ENCODE results near the gene CRYZ. TPM values are rescaled to one million over a fixed set of nuclear protein-coding genes. Genes with fewer than 3 reads are reported as not detected.

The CRYZ gene
- total and polyA plus RNA-seq, 2 of the 4 experiments (the other 2 are of a cell fraction): 40.6 to 43.4 TPM

DNA sequence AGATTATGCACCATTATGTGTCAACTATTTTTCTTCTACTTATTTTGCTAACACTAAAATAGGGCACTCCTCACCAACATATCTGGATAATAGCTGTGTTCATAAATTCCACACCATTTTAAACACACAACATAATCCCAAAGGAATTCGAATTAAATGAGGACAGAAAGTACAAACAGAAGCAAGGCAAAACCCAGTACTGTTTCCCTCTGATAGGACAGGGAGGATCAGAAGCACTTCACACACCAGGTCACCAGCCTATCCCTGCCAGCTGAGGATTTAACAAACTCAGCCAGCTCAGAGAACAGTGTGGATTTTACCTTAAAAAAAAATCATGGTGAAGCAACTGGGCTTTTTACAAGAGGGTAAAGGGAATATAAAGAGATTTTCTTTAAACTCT, 20.0 kb downstream of the CRYZ start:
- Histone ChIP-seq H2BK20ac (ENCODE audit: low read depth, low read length) (no peak overlapping the region), H3K9ac (ENCODE audit: low read depth, low read length) (no peak overlapping the region), H3K27ac (ENCODE audit: insufficient read depth, low read length) (no peak overlapping the region), H3K9me3 (ENCODE audit: control insufficient read depth, insufficient read depth, low read length) (no peaks in the 10 kb centered on the region), H3K18ac (ENCODE audit: low read depth, low read length) (no peak overlapping the region), H4K91ac (ENCODE audit: insufficient read depth, low read depth, low read length) (no peak overlapping the region), H3K4me1 (ENCODE audit: control insufficient read depth, insufficient read depth, low read length) (peaks cover 8% of the 10 kb centered on the region), H3K4ac (ENCODE audit: low read depth, low read length) (no peak overlapping the region), H3K14ac (replicated peaks; ENCODE audit: low read depth, low read length) (no peak overlapping the region), H4K5ac (ENCODE audit: low read depth, low read length) (no peak overlapping the region), H3K79me1 (ENCODE audit: low read depth in 1 of 2, low read length in 2 of 2) (peaks cover 0 to 3% of the 10 kb centered on the region in 2 experiments; a peak in 3 of 4 replicates), H4K20me1 (ENCODE audit: insufficient read depth, low read length) (no peaks in the 10 kb centered on the region), H3K56ac (ENCODE audit: extremely low read depth, insufficient read depth, low read length) (no peak overlapping the region), H3K36me3 (ENCODE audit: control insufficient read depth, insufficient read depth, low read length) (peaks cover 7% of the 10 kb centered on the region), H2BK5ac (ENCODE audit: low read depth, low read length, poor library complexity, severe bottlenecking) (no peak overlapping the region), H4K8ac (ENCODE audit: low read depth in 2 of 2, low read length in 2 of 2) (no peak overlapping the region), H2AK9ac (replicated peaks; ENCODE audit: low read depth, low read length, poor library complexity) (no peak overlapping the region), H2AFZ (replicated peaks; ENCODE audit: low read length, poor library complexity) (no peak overlapping the region), H3K23ac (ENCODE audit: low read depth, low read length) (no peak overlapping the region), H3K4me2 (ENCODE audit: low read depth, low read length) (peak overlapping the region; percentile 30; the same call in 1 of the 2 replicates), H3K27me3 (ENCODE audit: control insufficient read depth, insufficient read depth, low read length) (no peaks in the 10 kb centered on the region), H2AK5ac (ENCODE audit: low read depth, low read length) (no peak overlapping the region), H3K4me3 (ENCODE audit: insufficient read depth, low read depth, low read length) (no peak overlapping the region), H2BK15ac (ENCODE audit: low read depth, low read length) (no peak overlapping the region), H2BK120ac (ENCODE audit: low read depth, low read length) (no peak overlapping the region), H3K9me1 (ENCODE audit: insufficient read depth, low read length) (peaks cover 6% of the 10 kb centered on the region)
- dilution Hi-C loops (cut with HindIII; ENCODE audit: low sequenced_read_pairs, unreplicated experiment) (no loop called here), intact Hi-C loops (cut with micrococcal nuclease) (no loop called here), in situ Hi-C loops (cut with MboI; ENCODE audit: low sequenced_read_pairs) (no loop called here)
- POLR2A ChIA-PET (ENCODE audit: unreplicated experiment): no interaction called here
- DNase-seq (peak; percentile 8), ATAC-seq (ENCODE audit: low read depth) (peak; percentile 67)
- no CpG with 5 or more reads among the region's 1 CpG for WGBS, 2 experiments (ENCODE audit: extremely low coverage in 2 of 2, insufficient read length in 1 of 2)
- CTCF ChIA-PET: no interaction called here
- no TSS peak for BruUV-seq (replicated peaks)
- TF ChIP-seq CHD1 (IDR thresholded peaks at IDR 0.05; ENCODE audit: low read depth, low read length) (no peak), MXI1 (IDR thresholded peaks at IDR 0.05; ENCODE audit: borderline replicate concordance, low read depth, low read length) (no peak), POLR2A (IDR thresholded peaks at IDR 0.05; ENCODE audit: low read depth, low read length) (no peak), RCOR1 (IDR thresholded peaks at IDR 0.05; ENCODE audit: insufficient replicate concordance, low read length) (no peak), MAZ (IDR thresholded peaks at IDR 0.05; ENCODE audit: borderline replicate concordance, low read depth, low read length) (no peak), CEBPB (IDR thresholded peaks at IDR 0.05; ENCODE audit: low read depth, low read length) (no peak)
- TF ChIP-seq, protein P1, sequence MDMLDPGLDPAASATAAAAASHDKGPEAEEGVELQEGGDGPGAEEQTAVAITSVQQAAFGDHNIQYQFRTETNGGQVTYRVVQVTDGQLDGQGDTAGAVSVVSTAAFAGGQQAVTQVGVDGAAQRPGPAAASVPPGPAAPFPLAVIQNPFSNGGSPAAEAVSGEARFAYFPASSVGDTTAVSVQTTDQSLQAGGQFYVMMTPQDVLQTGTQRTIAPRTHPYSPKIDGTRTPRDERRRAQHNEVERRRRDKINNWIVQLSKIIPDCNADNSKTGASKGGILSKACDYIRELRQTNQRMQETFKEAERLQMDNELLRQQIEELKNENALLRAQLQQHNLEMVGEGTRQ (IDR thresholded peaks at IDR 0.05; ENCODE audit: low read depth, low read length): no peak
- TF ChIP-seq, protein P2, sequence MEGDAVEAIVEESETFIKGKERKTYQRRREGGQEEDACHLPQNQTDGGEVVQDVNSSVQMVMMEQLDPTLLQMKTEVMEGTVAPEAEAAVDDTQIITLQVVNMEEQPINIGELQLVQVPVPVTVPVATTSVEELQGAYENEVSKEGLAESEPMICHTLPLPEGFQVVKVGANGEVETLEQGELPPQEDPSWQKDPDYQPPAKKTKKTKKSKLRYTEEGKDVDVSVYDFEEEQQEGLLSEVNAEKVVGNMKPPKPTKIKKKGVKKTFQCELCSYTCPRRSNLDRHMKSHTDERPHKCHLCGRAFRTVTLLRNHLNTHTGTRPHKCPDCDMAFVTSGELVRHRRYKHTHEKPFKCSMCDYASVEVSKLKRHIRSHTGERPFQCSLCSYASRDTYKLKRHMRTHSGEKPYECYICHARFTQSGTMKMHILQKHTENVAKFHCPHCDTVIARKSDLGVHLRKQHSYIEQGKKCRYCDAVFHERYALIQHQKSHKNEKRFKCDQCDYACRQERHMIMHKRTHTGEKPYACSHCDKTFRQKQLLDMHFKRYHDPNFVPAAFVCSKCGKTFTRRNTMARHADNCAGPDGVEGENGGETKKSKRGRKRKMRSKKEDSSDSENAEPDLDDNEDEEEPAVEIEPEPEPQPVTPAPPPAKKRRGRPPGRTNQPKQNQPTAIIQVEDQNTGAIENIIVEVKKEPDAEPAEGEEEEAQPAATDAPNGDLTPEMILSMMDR (conservative IDR thresholded peaks at IDR 0.05; ENCODE audit: low read depth, low read length): no peak

All from IMR-90 (cell line).